K562 (cell line): ENCODE data around the gene PLEKHM2. TPM values are rescaled to one million over a fixed set of nuclear protein-coding genes. Genes with fewer than 3 reads are reported as not detected.

Experiments used
- BHLHE40 ChIP-seq: IDR thresholded peaks from 2 replicates; pipeline ENCODE4 v1.6.1; 2011; ENCODE audit warnings: low read length, improper control_type of control experiment
- CBFA2T3 ChIP-seq: fragments of 450-650 bp; IDR thresholded peaks from 2 replicates; pipeline ENCODE4 v1.6.1; 2017
- DPF2 ChIP-seq: fragments of 450-650 bp; IDR thresholded peaks from 2 replicates; pipeline ENCODE4 v1.6.1; 2016
- ELF1 ChIP-seq: fragments of 200-800 bp; sonication (Bioruptor generic); IDR thresholded peaks from 2 replicates; pipeline ENCODE4 v1.6.1; 2016; ENCODE audit warnings: missing genetic modification characterization, missing compliant biosample characterization
- ELF4 ChIP-seq: fragments of 450-650 bp; formaldehyde crosslinking; IDR thresholded peaks from 2 replicates; pipeline ENCODE4 v1.4.0; 2022; ENCODE audit warnings: missing genetic modification characterization
- FOXP4 ChIP-seq: sonication (generic); formaldehyde crosslinking; IDR thresholded peaks from 2 replicates; pipeline ENCODE4 v1.8.0; 2022; ENCODE audit warnings: mild to moderate bottlenecking, missing genetic modification reagents, borderline replicate concordance
- L3MBTL2 ChIP-seq: fragments of 450-650 bp; IDR thresholded peaks from 2 replicates; pipeline ENCODE4 v1.6.1; 2016; ENCODE audit warnings: mild to moderate bottlenecking, moderate library complexity
- NFE2L1 ChIP-seq: fragments of 450-650 bp; IDR thresholded peaks from 2 replicates; pipeline ENCODE4 v1.6.1; 2016; ENCODE audit warnings: missing genetic modification characterization, low read depth, mild to moderate bottlenecking, missing compliant biosample characterization, moderate library complexity, borderline replicate concordance
- RBM15 ChIP-seq: fragments of 200-400 bp; formaldehyde crosslinking; IDR thresholded peaks from 2 replicates; pipeline ENCODE4 v1.6.1; 2018; ENCODE audit warnings: mild to moderate bottlenecking, low read length, moderate library complexity; ENCODE audit not compliant: insufficient read depth
- USF2 ChIP-seq: sonication (generic); formaldehyde crosslinking; IDR thresholded peaks from 2 replicates; pipeline ENCODE4 v1.5.0; 2020; ENCODE audit warnings: missing genetic modification reagents
- ZBTB11 ChIP-seq, 3 experiments: fragments of 200-800 bp in 1 of 3; fragments of 250-450 bp in 1 of 3; fragments of 450-650 bp in 1 of 3; sonication (Bioruptor Pico) in 1 of 3; sonication (Bioruptor generic) in 1 of 3; formaldehyde crosslinking in 1 of 3; IDR thresholded peaks; 2 replicates each; pipeline versions ENCODE4 v1.6.1 to v1.8.0; 2016 to 2022; ENCODE audit warnings: mild to moderate bottlenecking in 2 of 3, missing genetic modification characterization in 2 of 3, missing compliant biosample characterization in 1 of 3, moderate library complexity in 1 of 3
- ZBTB49 ChIP-seq: sonication (generic); formaldehyde crosslinking; IDR thresholded peaks from 2 replicates; pipeline ENCODE4 v1.8.0; 2022; ENCODE audit warnings: missing genetic modification reagents, mild to moderate bottlenecking, borderline replicate concordance
- ZNF224 ChIP-seq: sonication (generic); formaldehyde crosslinking; IDR thresholded peaks from 2 replicates; pipeline ENCODE4 v1.8.0; 2022; ENCODE audit warnings: mild to moderate bottlenecking, missing genetic modification reagents
- ZNF23 ChIP-seq: fragments of 250-450 bp; sonication (Bioruptor Pico); IDR thresholded peaks from 2 replicates; pipeline ENCODE4 v1.4.0; 2020; ENCODE audit warnings: mild to moderate bottlenecking
- polyA plus RNA-seq, 8 experiments: library from polyadenylated mRNA; depleted of rRNA in 4 of 8; stranded (reverse) in 5 of 8; unstranded in 3 of 8; fragments of >200 nt; fragmentation: Nextera tagmentation in 2 of 8; fragmentation: Illumina TruSeq in 1 of 8; extraction: Ambion mirVana in 2 of 8; extraction: Trizol in 1 of 8; gene quantifications; 2 replicates each; pipeline versions ENCODE4 v1.2.1 to v1.2.3, GENCODE V29; 2011 to 2014; ENCODE audit warnings: inconsistent platforms in 1 of 8, missing spikeins in 1 of 8
- total RNA-seq, 7 experiments: library from RNA; depleted of rRNA in 6 of 7; stranded (reverse); fragments of >200 nt in 6 of 7; fragmentation: Illumina TruSeq in 2 of 7; extraction: Trizol in 2 of 7; gene quantifications; 2 replicates each; pipeline versions ENCODE4 v1.2.1 to v1.2.3, GENCODE V29; 2011 to 2021; ENCODE audit warnings: low replicate concordance in 1 of 7
- TF ChIP-seq, protein P1 (sequence below): sonication (generic); formaldehyde crosslinking; IDR thresholded peaks from 2 replicates; pipeline ENCODE4 v1.8.0; 2022; ENCODE audit warnings: missing genetic modification reagents, mild to moderate bottlenecking, borderline replicate concordance

The PLEKHM2 gene
- total and polyA plus RNA-seq, 9 of the 15 experiments (the other 6 are each of a cell fraction or from before 2014, with no cell fraction given) = 0.27 to 63.7 (median 33.2) TPM

- TF ChIP-seq ZNF23 = no peak
- peak; percentile 83 for TF ChIP-seq CBFA2T3
- 0 out of 2 replicates have a peak, but pooled peaks have one; percentile 24 for TF ChIP-seq ELF1 (tag)
- no peak for TF ChIP-seq FOXP4 (CRISPR knock-in tag)
- no peak for TF ChIP-seq ZNF224 (CRISPR knock-in tag)
- no peak for TF ChIP-seq RBM15
- TF ChIP-seq, protein P1, sequence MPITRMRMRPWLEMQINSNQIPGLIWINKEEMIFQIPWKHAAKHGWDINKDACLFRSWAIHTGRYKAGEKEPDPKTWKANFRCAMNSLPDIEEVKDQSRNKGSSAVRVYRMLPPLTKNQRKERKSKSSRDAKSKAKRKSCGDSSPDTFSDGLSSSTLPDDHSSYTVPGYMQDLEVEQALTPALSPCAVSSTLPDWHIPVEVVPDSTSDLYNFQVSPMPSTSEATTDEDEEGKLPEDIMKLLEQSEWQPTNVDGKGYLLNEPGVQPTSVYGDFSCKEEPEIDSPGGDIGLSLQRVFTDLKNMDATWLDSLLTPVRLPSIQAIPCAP (CRISPR knock-in tag) = no peak
- TF ChIP-seq ZBTB49 (CRISPR knock-in tag) = no peak
- TF ChIP-seq DPF2 = peak; percentile 32; the same call in 1 of the 2 replicates
- TF ChIP-seq BHLHE40 = peak; percentile 78
- TF ChIP-seq ZBTB11 (CRISPR knock-in tag; IDR thresholded peaks at IDR 0.05) = 0 out of 6 replicates have a peak, but pooled peaks of 1 of the 3 experiments have one; percentile 23
- TF ChIP-seq NFE2L1 (tag) = no peak
- TF ChIP-seq USF2 (CRISPR knock-in tag) = no peak
- TF ChIP-seq L3MBTL2 = 0 out of 2 replicates have a peak, but pooled peaks have one; percentile 13
- no peak for TF ChIP-seq ELF4
Observed at GRCh38 chr1:15761366-15762128, 77.4 kb downstream of the PLEKHM2 start (continued).
